B cell (primary cell): ENCODE measurements around the gene NPAS3. TPM values are rescaled to one million over a fixed set of nuclear protein-coding genes. Genes with fewer than 3 reads are reported as not detected.

ENCODE experiments used
- ATAC-seq: fragments of 200-7000 bp; cut with Tn5 transposase; one replicate; pipeline ENCODE4 v1.10.0; 2021; ENCODE audit warnings: low read depth, mild to moderate bottlenecking, moderate number of reproducible peaks, moderate library complexity
- CTCF ChIA-PET: fragments of 350-600 bp; sonication (Branson Sonifier 250); formaldehyde crosslinking; loops from one replicate; lab custom pipeline; 2021; ENCODE audit warnings: antibody characterized with exemption, inconsistent platforms; lab: Charles Lee
- POLR2A ChIA-PET: fragments of 350-600 bp; sonication (Branson Sonifier 250); formaldehyde crosslinking; loops from one replicate; lab custom pipeline; 2021; ENCODE audit warnings: antibody characterized with exemption; lab: Charles Lee
- DNase-seq: peaks from one replicate; pipeline ENCODE4 v3.0.0; 2013
- H2AFZ ChIP-seq: 2 replicates; pipeline ENCODE4 v1.6.1; 2012; ENCODE audit warnings: mild to moderate bottlenecking, low read depth, low read length; ENCODE audit not compliant: insufficient read depth, poor library complexity, severe bottlenecking
- H3K27ac ChIP-seq, 2 donors: 1 replicate in 1 of 2; 2 replicates in 1 of 2; pipeline ENCODE4 v1.5.1; 2012 to 2013; ENCODE audit warnings: low read length in 2 of 2, mild to moderate bottlenecking in 2 of 2, moderate library complexity in 1 of 2
- H3K27me3 ChIP-seq, 4 experiments: fragments of 200-600 bp in 1 of 4; sonication (generic) in 1 of 4; replicated peaks in 1 of 4; 1 replicate in 2 of 4; 2 replicates in 2 of 4; pipeline versions ENCODE4 v1.6.1 to v1.7.0; 2013 to 2016; ENCODE audit warnings: low read length in 3 of 4, mild to moderate bottlenecking in 2 of 4, mixed read lengths in 1 of 4, moderate library complexity in 1 of 4; ENCODE audit not compliant: insufficient read depth in 4 of 4, control insufficient read depth in 3 of 4; ENCODE audit errors: control extremely low read depth in 1 of 4
- H3K36me3 ChIP-seq, 2 experiments: replicated peaks in 1 of 2; 1 replicate in 1 of 2; 2 replicates in 1 of 2; pipeline versions ENCODE4 v1.6.1 to v1.7.1; 2013; ENCODE audit warnings: low read length in 1 of 2; ENCODE audit not compliant: insufficient read depth in 2 of 2, control insufficient read depth in 1 of 2; ENCODE audit errors: control extremely low read depth in 1 of 2, extremely low read depth in 1 of 2
- H3K4me1 ChIP-seq, 2 donors: fragments of 200-600 bp in 1 of 2; sonication (generic) in 1 of 2; 1 replicate in 1 of 2; 2 replicates in 1 of 2; pipeline versions ENCODE4 v1.5.1 to v1.6.1; 2013 to 2017; ENCODE audit warnings: low read length in 2 of 2; ENCODE audit not compliant: control insufficient read depth in 2 of 2, insufficient read depth in 2 of 2
- H3K4me2 ChIP-seq: replicated peaks from 2 replicates; pipeline ENCODE3; 2012; ENCODE audit warnings: mild to moderate bottlenecking, low read depth, low read length; ENCODE audit not compliant: poor library complexity, severe bottlenecking
- H3K4me3 ChIP-seq, 5 experiments: fragments of 200-600 bp in 1 of 5; sonication (generic) in 1 of 5; 1 replicate in 3 of 5; 2 replicates in 2 of 5; pipeline versions ENCODE4 v1.5.1 to v1.7.0; 2011 to 2016; ENCODE audit warnings: low read length in 4 of 5, mild to moderate bottlenecking in 4 of 5, low read depth in 2 of 5, control low read depth in 1 of 5, moderate library complexity in 1 of 5; ENCODE audit not compliant: insufficient read depth in 1 of 5; ENCODE audit errors: control extremely low read depth in 1 of 5, extremely low read depth in 1 of 5
- H3K79me2 ChIP-seq: fragments of 200-600 bp; sonication (generic); one replicate; pipeline ENCODE4 v1.6.0; 2016; ENCODE audit warnings: low read length; ENCODE audit not compliant: control insufficient read depth, insufficient read depth
- H3K9ac ChIP-seq: fragments of 200-600 bp; sonication (generic); 2 replicates; pipeline ENCODE4 v1.6.1; 2017; ENCODE audit warnings: mild to moderate bottlenecking, low read length, moderate library complexity
- H3K9me3 ChIP-seq, 3 donors: one replicate each; pipeline versions ENCODE4 v1.6.1 to v1.7.1; 2013; ENCODE audit warnings: low read length in 2 of 3; ENCODE audit not compliant: control insufficient read depth in 2 of 3, insufficient read depth in 1 of 3; ENCODE audit errors: control extremely low read depth in 1 of 3
- H4K20me1 ChIP-seq: 2 replicates; pipeline ENCODE4 v1.6.0; 2012; ENCODE audit warnings: mild to moderate bottlenecking, low read length; ENCODE audit not compliant: insufficient read depth, control insufficient read depth, poor library complexity, severe bottlenecking
- H3K27ac Mint-ChIP-seq: one replicate; pipeline ENCODE4 v1.8.0; 2021; ENCODE audit warnings: mixed read lengths
- H3K27me3 Mint-ChIP-seq: one replicate; pipeline ENCODE4 v1.8.0; 2021; ENCODE audit warnings: mixed read lengths
- H3K4me1 Mint-ChIP-seq: one replicate; pipeline ENCODE4 v1.8.0; 2021; ENCODE audit warnings: mixed read lengths
- H3K4me3 Mint-ChIP-seq: one replicate; pipeline ENCODE4 v1.8.0; 2021; ENCODE audit warnings: mixed read lengths
- H3K9me3 Mint-ChIP-seq: one replicate; pipeline ENCODE4 v1.8.0; 2022; ENCODE audit warnings: mixed read lengths; ENCODE audit not compliant: insufficient read depth
- EZH2 ChIP-seq: IDR thresholded peaks from 2 replicates; pipeline ENCODE4 v1.6.1; 2012; ENCODE audit warnings: borderline replicate concordance, low read depth, mild to moderate bottlenecking, moderate library complexity, low read length; ENCODE audit not compliant: insufficient read depth, poor library complexity, severe bottlenecking
- WGBS: methylation state at CpG from one replicate; pipeline ENCODE4 v1.1.5; 2013; ENCODE audit warnings: missing lambda C conversion rate; ENCODE audit not compliant: insufficient coverage; 5-methylcytosine and 5-hydroxymethylcytosine counted together
- intact Hi-C: fragments of 100-400 bp; cut with micrococcal nuclease; formaldehyde crosslinking; loops from one replicate; pipeline ENCODE4 v1.10.0; 2022
- polyA plus RNA-seq: library from polyadenylated mRNA; depleted of rRNA; stranded (reverse); fragments of >200 nt; gene quantifications from 2 replicates; pipeline ENCODE4 v1.2.3, GENCODE V29; 2012
- total RNA-seq, 2 donors: library from RNA; stranded (reverse); fragments of 120-200 nt in 1 of 2; gene quantifications; 1 replicate in 1 of 2; 2 replicates in 1 of 2; pipeline versions ENCODE4 v1.2.3 to v1.2.4, GENCODE V29; 2013 to 2022
- TF ChIP-seq, protein P1 (sequence below): fragments of 200-600 bp; IDR thresholded peaks from one replicate; pipeline ENCODE4 v1.8.0; 2022; ENCODE audit warnings: antibody characterized with exemption, mild to moderate bottlenecking

The NPAS3 gene
- total and polyA plus RNA-seq, 2 donors (not counting 1 experiment from before 2014, with no cell fraction given), result not detected

DNA sequence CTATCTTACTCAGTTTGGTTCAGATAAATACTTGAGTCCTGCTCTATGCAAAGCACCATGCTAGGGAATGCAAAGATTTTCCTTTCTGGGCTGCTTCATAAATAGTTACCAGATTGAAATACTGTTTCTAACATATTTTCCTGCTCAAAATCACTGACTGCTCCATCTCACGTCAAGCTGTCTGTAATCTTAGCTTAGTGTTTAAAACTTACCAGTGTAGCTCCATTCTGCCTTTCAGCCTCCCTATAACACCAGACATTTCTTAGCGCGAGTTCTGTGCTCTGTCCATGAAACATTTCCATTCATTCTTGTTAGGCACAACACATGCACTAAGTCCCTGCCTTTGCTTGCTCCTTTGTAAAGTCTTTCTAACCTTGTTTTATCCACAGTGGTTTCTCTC, 129.4 kb downstream of the NPAS3 start:
- H3K27me3 Mint-ChIP-seq, result no peaks in the 10 kb centered on the region
- H3K36me3 ChIP-seq, result no peaks in the 10 kb centered on the region
- no peak overlapping the region for H3K4me2 ChIP-seq
- no peaks in the 10 kb centered on the region for H3K9me3 ChIP-seq
- no peak overlapping the region for H2AFZ ChIP-seq
- no peaks in the 10 kb centered on the region for H3K9me3 Mint-ChIP-seq
- no peaks in the 10 kb centered on the region for H3K27me3 ChIP-seq
- no peak overlapping the region for H3K9ac ChIP-seq
- no peak for ATAC-seq
- no peak overlapping the region for H3K4me3 Mint-ChIP-seq
- ChIA-PET CTCF (no interaction called here), POLR2A (no interaction called here)
- H3K4me3 ChIP-seq, result no peak overlapping the region
- no peak for DNase-seq
- H3K79me2 ChIP-seq, result no peaks in the 10 kb centered on the region
- no peaks in the 10 kb centered on the region for H3K4me1 Mint-ChIP-seq
- H3K27ac ChIP-seq, result no peak overlapping the region
- H4K20me1 ChIP-seq, result no peaks in the 10 kb centered on the region
- intact Hi-C loops, result no loop called here
- TF ChIP-seq, protein P1, sequence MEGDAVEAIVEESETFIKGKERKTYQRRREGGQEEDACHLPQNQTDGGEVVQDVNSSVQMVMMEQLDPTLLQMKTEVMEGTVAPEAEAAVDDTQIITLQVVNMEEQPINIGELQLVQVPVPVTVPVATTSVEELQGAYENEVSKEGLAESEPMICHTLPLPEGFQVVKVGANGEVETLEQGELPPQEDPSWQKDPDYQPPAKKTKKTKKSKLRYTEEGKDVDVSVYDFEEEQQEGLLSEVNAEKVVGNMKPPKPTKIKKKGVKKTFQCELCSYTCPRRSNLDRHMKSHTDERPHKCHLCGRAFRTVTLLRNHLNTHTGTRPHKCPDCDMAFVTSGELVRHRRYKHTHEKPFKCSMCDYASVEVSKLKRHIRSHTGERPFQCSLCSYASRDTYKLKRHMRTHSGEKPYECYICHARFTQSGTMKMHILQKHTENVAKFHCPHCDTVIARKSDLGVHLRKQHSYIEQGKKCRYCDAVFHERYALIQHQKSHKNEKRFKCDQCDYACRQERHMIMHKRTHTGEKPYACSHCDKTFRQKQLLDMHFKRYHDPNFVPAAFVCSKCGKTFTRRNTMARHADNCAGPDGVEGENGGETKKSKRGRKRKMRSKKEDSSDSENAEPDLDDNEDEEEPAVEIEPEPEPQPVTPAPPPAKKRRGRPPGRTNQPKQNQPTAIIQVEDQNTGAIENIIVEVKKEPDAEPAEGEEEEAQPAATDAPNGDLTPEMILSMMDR, result no peak
- TF ChIP-seq EZH2, result no peak
- no peaks in the 10 kb centered on the region for H3K4me1 ChIP-seq
- H3K27ac Mint-ChIP-seq, result no peak overlapping the region
- WGBS, result 82% methylated on average over 3 of the region's 3 CpGs

DNA sequence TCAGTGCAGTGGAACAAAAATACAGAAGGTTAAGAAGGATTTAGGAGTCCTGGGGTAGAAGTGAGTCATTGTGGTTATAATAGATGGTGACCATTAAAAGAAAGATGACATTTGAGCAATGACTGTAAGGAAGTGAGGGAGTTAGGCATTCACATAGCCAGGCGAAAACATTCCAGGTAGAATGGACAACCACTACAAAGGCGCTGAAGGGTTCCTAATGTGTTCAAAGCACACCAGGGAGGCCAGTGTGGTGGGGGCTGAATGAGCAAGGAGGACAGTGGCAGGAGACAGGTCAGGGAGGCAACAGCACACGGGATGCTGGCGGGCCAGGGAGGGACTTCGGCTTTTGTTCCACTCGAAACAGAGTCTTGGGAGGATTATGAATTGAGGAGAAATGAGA, 129.9 kb downstream of the NPAS3 start:
- Mint-ChIP-seq H3K27ac (no peak overlapping the region), H3K4me3 (no peak overlapping the region), H3K4me1 (no peaks in the 10 kb centered on the region), H3K9me3 (no peaks in the 10 kb centered on the region), H3K27me3 (no peaks in the 10 kb centered on the region)
- intact Hi-C loops, result no loop called here
- Histone ChIP-seq H3K79me2 (no peaks in the 10 kb centered on the region), H3K27ac (no peak overlapping the region), H3K9me3 (no peaks in the 10 kb centered on the region), H3K4me2 (no peak overlapping the region), H3K4me3 (no peak overlapping the region), H2AFZ (no peak overlapping the region), H3K9ac (no peak overlapping the region), H4K20me1 (no peaks in the 10 kb centered on the region), H3K27me3 (no peaks in the 10 kb centered on the region), H3K4me1 (no peaks in the 10 kb centered on the region), H3K36me3 (no peaks in the 10 kb centered on the region)
- DNase-seq (no peak), ATAC-seq (no peak)
- CTCF ChIA-PET, result no interaction called here
- POLR2A ChIA-PET, result no interaction called here
- WGBS, result 96% methylated on average over 5 of the region's 6 CpGs
- TF ChIP-seq, protein P1, result no peak
- no peak for TF ChIP-seq EZH2
